ENCODE data around the gene SSC4D. TPM values are rescaled to one million over a fixed set of nuclear protein-coding genes. Genes with fewer than 3 reads are reported as not detected.
A peak's percentile ranks its signal among the peaks of the same experiment; 100 is the strongest.

Gene SSC4D
- total and polyA plus RNA-seq, 2 of the 8 experiments (the other 6 are each of a cell fraction or from before 2014, with no cell fraction given) = 11.8 to 27.5 TPM

GRCh38 chr7:76397409-76398183 is 11.9 kb downstream of the SSC4D start:
- Histone ChIP-seq H3K23ac (ENCODE audit: insufficient read length) (no peak overlapping the region), H3K56ac (replicated peaks; ENCODE audit: insufficient read length, low read depth, low read length) (no peak overlapping the region), H3K9ac (replicated peaks in 1 of 4; ENCODE audit: extremely low read depth in 1 of 4, low read depth in 3 of 4, low read length in 3 of 4) (no peak overlapping the region), H4K20me1 (replicated peaks in 1 of 2; ENCODE audit: control insufficient read depth in 1 of 2, insufficient read depth in 2 of 2, low read length in 2 of 2) (no peaks in the 10 kb centered on the region), H4K8ac (ENCODE audit: extremely low read depth, insufficient read depth, low read length) (peak overlapping the region; percentile 75; the same call in 1 of the 2 replicates), H3K36me3 (ENCODE audit: control insufficient read depth in 2 of 4, insufficient read depth in 4 of 4, low read length in 3 of 4) (no peaks in the 10 kb centered on the region), H2BK5ac (ENCODE audit: low read depth, low read length) (no peak overlapping the region), H4K5ac (ENCODE audit: insufficient read length, low read depth, low read length) (peak overlapping the region; percentile 62), H3K79me2 (ENCODE audit: control insufficient read depth in 1 of 2, insufficient read depth in 2 of 2, low read length in 2 of 2) (no peaks in the 10 kb centered on the region), H2AFZ (ENCODE audit: low read length) (no peak overlapping the region), H2BK15ac (ENCODE audit: low read length) (peak overlapping the region; percentile 72; the same call in 1 of the 2 replicates), H3K27ac (ENCODE audit: low read depth, low read length) (no peak overlapping the region), H3K14ac (ENCODE audit: insufficient read length) (no peak overlapping the region), H3K4me1 (replicated peaks in 1 of 4; ENCODE audit: control insufficient read depth in 3 of 4, insufficient read depth in 4 of 4, low read length in 3 of 4) (peaks cover 7 to 12% (median 9%) of the 10 kb centered on the region in 4 experiments; a peak in 6 of 7 replicates), H2BK12ac (ENCODE audit: low read depth, low read length) (0 out of 2 replicates have a peak overlapping the region, but pooled peaks have one; percentile 39), H2BK20ac (ENCODE audit: low read length) (no peak overlapping the region), H3K27me3 (replicated peaks in 1 of 4; ENCODE audit: control insufficient read depth in 3 of 4, extremely low read depth in 1 of 4, insufficient read depth in 3 of 4, low read length in 3 of 4) (peaks cover 0 to 4% (median 2%) of the 10 kb centered on the region in 4 experiments; a peak in 2 of 7 replicates), H2BK120ac (replicated peaks; ENCODE audit: low read depth, low read length) (no peak overlapping the region), H2AK5ac (ENCODE audit: low read depth, low read length) (no peak overlapping the region), H3K79me1 (ENCODE audit: low read depth, low read length) (no peaks in the 10 kb centered on the region), H3K4me3 (ENCODE audit: extremely low read depth in 1 of 4, insufficient read depth in 2 of 4, low read depth in 3 of 4, low read length in 4 of 4) (peak overlapping the region in 1 of 4 experiments; percentile 10; a peak in 1 of 8 replicates), H3K23me2 (ENCODE audit: low read depth, low read length) (peaks cover 6% of the 10 kb centered on the region), H3K9me3 (ENCODE audit: insufficient read depth in 2 of 2, low read depth in 1 of 2, low read length in 1 of 2) (no peaks in the 10 kb centered on the region), H3K4ac (replicated peaks; ENCODE audit: insufficient read length, low read depth, low read length) (no peak overlapping the region), H4K91ac (replicated peaks; ENCODE audit: insufficient read length, low read length) (peak overlapping the region; percentile 65), H3K4me2 (ENCODE audit: insufficient read depth in 1 of 2, low read depth in 2 of 2, low read length in 2 of 2) (peak overlapping the region; percentile 12 to 15; a peak in 1 of 4 replicates), H3K18ac (ENCODE audit: extremely low read depth, low read length) (no peak overlapping the region)
- TF ChIP-seq TAF1 (IDR thresholded peaks at IDR 0.05; ENCODE audit: low read depth, low read length) (no peak), MAX (IDR thresholded peaks at IDR 0.05) (peak; percentile 96), RNF2 (IDR thresholded peaks at IDR 0.05; ENCODE audit: borderline replicate concordance, low read depth, low read length, missing control alignments, poor library complexity, severe bottlenecking) (peak; percentile 41), SUZ12 (IDR thresholded peaks at IDR 0.05; ENCODE audit: low read length) (no peak), BRCA1 (IDR thresholded peaks at IDR 0.05; ENCODE audit: low read depth, low read length) (no peak), NRF1 (IDR thresholded peaks at IDR 0.05; ENCODE audit: low read depth, low read length) (peak; percentile 63), SP1 (IDR thresholded peaks at IDR 0.05; ENCODE audit: low read depth, low read length) (no peak), RXRA (IDR thresholded peaks at IDR 0.05; ENCODE audit: insufficient read depth, low read depth, low read length) (no peak), RFX5 (IDR thresholded peaks at IDR 0.05; ENCODE audit: borderline replicate concordance, low read depth, low read length) (no peak), E2F6 (IDR thresholded peaks at IDR 0.05) (peak; percentile 93)
- DNase-seq (ENCODE audit: low read depth in 1 of 2, low spot score in 2 of 2) = peak in 1 of 2 experiments; percentile 87
- ChIA-PET POLR2A (ENCODE audit: partially characterized antibody) (interaction anchor here (0.9 to 1.3 kb wide), 3 partner anchors 10 to 47 kb away, joined by 3 to 4 read pairs (median 3); no protein-coding TSS in a partner anchor), CTCF (ENCODE audit: partially characterized antibody) (no interaction called here)
- WGBS, 2 experiments (ENCODE audit: extremely low coverage in 1 of 2, insufficient coverage in 1 of 2, insufficient read length in 1 of 2, insufficient replicate concordance in 2 of 2, low coverage in 1 of 2, low lambda C conversion rate in 2 of 2, missing lambda C conversion rate in 1 of 2) = 77% methylated on average over 32 of the region's 45 CpGs; no CpG with 5 or more reads in 1 of the 2 experiments
- FAIRE-seq = no peak
